Natural killer cell (primary cell): ENCODE data around the gene MYH7. TPM values are rescaled to one million over a fixed set of nuclear protein-coding genes. Genes with fewer than 3 reads are reported as not detected.

Source experiments
- ATAC-seq, 3 donors: fragments of 150-1000 bp in 2 of 3; fragments of 200-7000 bp in 1 of 3; cut with Tn5 transposase; 1 replicate in 1 of 3; 2 replicates in 2 of 3; pipeline ENCODE4 v1.10.0; 2021; ENCODE audit warnings: mild to moderate bottlenecking in 2 of 3, moderate library complexity in 2 of 3
- DNase-seq, 2 donors: peaks; one replicate each; pipeline versions ENCODE4 v3.0.0 to v3.0.0-alpha.2; 2013 to 2021; ENCODE audit warnings: mixed read lengths in 1 of 2
- H3K27ac ChIP-seq: one replicate; pipeline ENCODE4 v1.5.1; 2013; ENCODE audit warnings: mild to moderate bottlenecking, low read length
- H3K27me3 ChIP-seq: one replicate; pipeline ENCODE4 v1.6.1; 2013; ENCODE audit warnings: low read length; ENCODE audit not compliant: control insufficient read depth, insufficient read depth
- H3K36me3 ChIP-seq: one replicate; pipeline ENCODE4 v1.6.1; 2013; ENCODE audit warnings: low read length; ENCODE audit not compliant: control insufficient read depth, insufficient read depth
- H3K4me1 ChIP-seq: one replicate; pipeline ENCODE4 v1.6.1; 2013; ENCODE audit warnings: low read length; ENCODE audit not compliant: control insufficient read depth, insufficient read depth
- H3K4me3 ChIP-seq: one replicate; pipeline ENCODE4 v1.5.1; 2013; ENCODE audit warnings: low read length
- H3K9me3 ChIP-seq: one replicate; pipeline ENCODE4 v1.6.1; 2013; ENCODE audit warnings: low read length; ENCODE audit not compliant: control insufficient read depth, insufficient read depth
- H3K27ac Mint-ChIP-seq, 2 donors: one replicate each; pipeline ENCODE4 v1.8.0; 2022; ENCODE audit warnings: mild to moderate bottlenecking in 2 of 2, mixed read lengths in 2 of 2, moderate library complexity in 1 of 2
- H3K27me3 Mint-ChIP-seq, 2 donors: one replicate each; pipeline ENCODE4 v1.8.0; 2022; ENCODE audit warnings: low read depth in 2 of 2, mixed read lengths in 2 of 2
- H3K36me3 Mint-ChIP-seq: one replicate; pipeline ENCODE4 v1.8.0; 2022; ENCODE audit warnings: mixed read lengths
- H3K4me1 Mint-ChIP-seq, 2 donors: one replicate each; pipeline ENCODE4 v1.8.0; 2022; ENCODE audit warnings: mixed read lengths in 2 of 2
- H3K4me3 Mint-ChIP-seq: one replicate; pipeline ENCODE4 v1.8.0; 2022; ENCODE audit warnings: mild to moderate bottlenecking, moderate library complexity, mixed read lengths
- H3K9me3 Mint-ChIP-seq, 2 donors: one replicate each; pipeline ENCODE4 v1.8.0; 2022; ENCODE audit warnings: mixed read lengths in 2 of 2
- WGBS: methylation state at CpG from one replicate; pipeline ENCODE4 v1.1.7; 2013; ENCODE audit warnings: missing lambda C conversion rate; ENCODE audit not compliant: insufficient coverage; 5-methylcytosine and 5-hydroxymethylcytosine counted together
- intact Hi-C: fragments of 100-400 bp; cut with micrococcal nuclease; formaldehyde crosslinking; loops from one replicate; pipeline ENCODE4 v1.14.2; 2022
- total RNA-seq, 4 donors: library from RNA; stranded (reverse); fragments of 120-200 nt in 1 of 4; gene quantifications; one replicate each; pipeline versions ENCODE4 v1.2.3 to v1.2.4, GENCODE V29; 2013 to 2022
- TF ChIP-seq, protein P1 (sequence below): fragments of 200-600 bp; IDR thresholded peaks from one replicate; pipeline ENCODE4 v1.8.0; 2022; ENCODE audit warnings: antibody characterized with exemption

The MYH7 gene
- total RNA-seq, 3 donors from 2014 or later (not counting 1 experiment from before 2014, with no cell fraction given), result not detected

DNA sequence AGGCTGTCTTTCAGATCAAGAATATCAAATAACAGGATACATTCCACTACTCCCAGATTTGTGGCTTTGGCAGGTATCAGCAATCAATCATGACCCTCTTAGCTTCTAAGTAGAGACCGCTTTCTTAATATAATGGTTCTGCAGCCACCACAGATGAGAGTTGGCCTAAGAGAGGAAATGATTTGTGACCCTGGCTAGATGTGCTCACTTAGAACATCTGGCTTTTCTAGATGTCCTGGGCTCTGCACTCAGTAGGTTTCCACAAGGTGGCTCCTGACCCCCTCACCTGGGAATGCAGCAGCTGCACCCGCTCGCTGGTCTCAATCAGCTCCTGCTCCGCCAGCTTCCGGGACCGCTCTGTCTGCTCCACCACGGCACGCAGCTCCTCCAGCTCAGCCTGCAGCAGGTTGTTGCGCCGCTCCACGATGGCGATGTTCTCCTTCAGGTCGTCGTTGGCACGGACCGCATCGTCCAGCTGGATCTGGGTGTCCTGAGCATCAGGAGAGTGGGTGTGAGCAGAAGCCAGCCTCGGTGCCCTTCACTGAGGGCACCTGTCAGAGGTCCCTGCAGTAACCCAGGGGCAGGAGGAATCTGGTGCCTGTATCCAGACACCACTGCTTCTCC lies 49.7 kb downstream of the MYH7 start:
- H3K4me1 Mint-ChIP-seq, result no peaks in the 10 kb centered on the region
- no peaks in the 10 kb centered on the region for H3K36me3 ChIP-seq
- H3K4me3 Mint-ChIP-seq, result no peak overlapping the region
- peaks cover 0 to 9% of the 10 kb centered on the region in 2 donors for H3K27me3 Mint-ChIP-seq
- no peak overlapping the region for H3K4me3 ChIP-seq
- H3K9me3 Mint-ChIP-seq, result no peaks in the 10 kb centered on the region
- H3K27me3 ChIP-seq, result no peaks in the 10 kb centered on the region
- no peaks in the 10 kb centered on the region for H3K4me1 ChIP-seq
- no peak for ATAC-seq
- WGBS, result 93% methylated on average over 18 of the region's 18 CpGs
- intact Hi-C loops, result no loop called here
- H3K27ac ChIP-seq, result no peak overlapping the region
- no peak for DNase-seq
- TF ChIP-seq, protein P1, sequence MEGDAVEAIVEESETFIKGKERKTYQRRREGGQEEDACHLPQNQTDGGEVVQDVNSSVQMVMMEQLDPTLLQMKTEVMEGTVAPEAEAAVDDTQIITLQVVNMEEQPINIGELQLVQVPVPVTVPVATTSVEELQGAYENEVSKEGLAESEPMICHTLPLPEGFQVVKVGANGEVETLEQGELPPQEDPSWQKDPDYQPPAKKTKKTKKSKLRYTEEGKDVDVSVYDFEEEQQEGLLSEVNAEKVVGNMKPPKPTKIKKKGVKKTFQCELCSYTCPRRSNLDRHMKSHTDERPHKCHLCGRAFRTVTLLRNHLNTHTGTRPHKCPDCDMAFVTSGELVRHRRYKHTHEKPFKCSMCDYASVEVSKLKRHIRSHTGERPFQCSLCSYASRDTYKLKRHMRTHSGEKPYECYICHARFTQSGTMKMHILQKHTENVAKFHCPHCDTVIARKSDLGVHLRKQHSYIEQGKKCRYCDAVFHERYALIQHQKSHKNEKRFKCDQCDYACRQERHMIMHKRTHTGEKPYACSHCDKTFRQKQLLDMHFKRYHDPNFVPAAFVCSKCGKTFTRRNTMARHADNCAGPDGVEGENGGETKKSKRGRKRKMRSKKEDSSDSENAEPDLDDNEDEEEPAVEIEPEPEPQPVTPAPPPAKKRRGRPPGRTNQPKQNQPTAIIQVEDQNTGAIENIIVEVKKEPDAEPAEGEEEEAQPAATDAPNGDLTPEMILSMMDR, result no peak
- no peak overlapping the region for H3K27ac Mint-ChIP-seq
- H3K36me3 Mint-ChIP-seq, result no peaks in the 10 kb centered on the region
- H3K9me3 ChIP-seq, result no peaks in the 10 kb centered on the region

DNA sequence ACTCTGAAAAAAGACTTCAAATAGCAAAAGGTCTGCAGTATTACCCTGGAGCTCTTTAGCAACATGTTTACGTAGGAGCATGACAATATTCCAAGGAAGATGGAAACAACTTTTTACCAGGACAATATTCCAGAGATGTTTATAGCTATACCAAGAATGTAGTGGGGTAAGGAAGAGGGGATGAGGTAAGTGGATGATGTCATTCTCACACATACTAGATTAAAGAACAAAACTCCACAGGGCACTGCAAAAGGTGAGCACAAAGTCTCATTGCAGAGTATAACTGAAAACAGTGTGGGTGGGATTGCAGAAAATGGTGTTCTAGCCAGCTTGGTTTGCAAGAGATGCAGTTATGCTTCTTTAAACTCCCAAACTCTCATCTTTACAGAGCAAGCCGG lies 50.2 kb downstream of the MYH7 start:
- no peaks in the 10 kb centered on the region for H3K4me1 Mint-ChIP-seq
- intact Hi-C loops, result no loop called here
- H3K4me3 ChIP-seq, result no peak overlapping the region
- 95% methylated on average over 2 of the region's 2 CpGs for WGBS
- no peak for DNase-seq
- no peaks in the 10 kb centered on the region for H3K9me3 Mint-ChIP-seq
- no peaks in the 10 kb centered on the region for H3K27me3 ChIP-seq
- H3K27me3 Mint-ChIP-seq, result peaks cover 0 to 9% of the 10 kb centered on the region in 2 donors
- no peak overlapping the region for H3K27ac ChIP-seq
- TF ChIP-seq, protein P1, result no peak
- no peaks in the 10 kb centered on the region for H3K36me3 ChIP-seq
- H3K36me3 Mint-ChIP-seq, result no peaks in the 10 kb centered on the region
- no peak overlapping the region for H3K4me3 Mint-ChIP-seq
- no peaks in the 10 kb centered on the region for H3K4me1 ChIP-seq
- no peaks in the 10 kb centered on the region for H3K9me3 ChIP-seq
- H3K27ac Mint-ChIP-seq, result no peak overlapping the region
- no peak for ATAC-seq

DNA sequence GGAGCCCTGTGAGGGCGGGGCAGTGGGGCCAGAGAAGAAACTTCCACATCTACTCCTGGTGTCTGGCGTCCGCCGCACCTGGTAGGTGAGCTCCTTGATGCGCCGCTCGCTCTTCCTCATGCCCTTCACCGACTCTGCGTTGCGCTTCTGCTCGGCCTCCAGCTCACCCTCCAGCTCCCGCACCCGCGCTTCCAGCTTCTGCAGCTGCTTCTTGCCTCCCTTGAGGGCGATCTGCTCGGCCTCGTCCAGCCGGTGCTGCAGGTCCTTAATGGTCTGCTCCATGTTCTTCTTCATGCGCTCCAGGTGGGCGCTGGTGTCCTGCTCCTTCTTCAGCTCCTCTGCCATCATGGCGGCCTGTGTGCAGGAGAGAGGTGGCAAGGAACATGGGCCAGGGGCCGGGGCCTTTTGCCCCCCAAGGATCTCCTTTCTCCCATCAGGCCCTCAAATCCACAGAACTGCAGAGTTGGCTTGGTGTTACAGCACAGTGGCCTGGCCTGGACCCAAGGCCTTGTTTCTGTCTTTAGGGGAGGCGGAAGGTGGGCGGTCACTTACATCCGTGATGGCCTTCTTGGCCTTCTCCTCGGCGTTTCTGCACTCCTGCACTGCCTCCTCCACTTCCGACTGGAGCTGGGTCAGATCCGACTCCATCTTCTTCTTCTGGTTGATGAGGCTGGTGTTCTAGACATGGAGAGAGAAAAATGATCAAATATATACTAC lies 50.9 kb downstream of the MYH7 start:
- no peak overlapping the region for H3K27ac ChIP-seq
- DNase-seq (no peak), ATAC-seq (no peak)
- no peaks in the 10 kb centered on the region for H3K9me3 ChIP-seq
- no peaks in the 10 kb centered on the region for H3K36me3 ChIP-seq
- no peak overlapping the region for H3K4me3 Mint-ChIP-seq
- TF ChIP-seq, protein P1, result no peak
- H3K4me1 ChIP-seq, result no peaks in the 10 kb centered on the region
- no peak overlapping the region for H3K4me3 ChIP-seq
- H3K27ac Mint-ChIP-seq, result no peak overlapping the region
- intact Hi-C loops, result no loop called here
- H3K27me3 Mint-ChIP-seq, result peaks cover 0 to 6% of the 10 kb centered on the region in 2 donors
- H3K9me3 Mint-ChIP-seq, result no peaks in the 10 kb centered on the region
- H3K36me3 Mint-ChIP-seq, result no peaks in the 10 kb centered on the region
- H3K4me1 Mint-ChIP-seq, result no peaks in the 10 kb centered on the region
- 90% methylated on average over 25 of the region's 29 CpGs for WGBS
- H3K27me3 ChIP-seq, result no peaks in the 10 kb centered on the region
